B cell (primary cell): Measurements from ENCODE around the gene GABRR2. TPM values are rescaled to one million over a fixed set of nuclear protein-coding genes. Genes with fewer than 3 reads are reported as not detected.

Source experiments
- ATAC-seq: fragments of 200-7000 bp; cut with Tn5 transposase; one replicate; pipeline ENCODE4 v1.10.0; 2021; ENCODE audit warnings: low read depth, mild to moderate bottlenecking, moderate number of reproducible peaks, moderate library complexity
- CTCF ChIA-PET: fragments of 350-600 bp; sonication (Branson Sonifier 250); formaldehyde crosslinking; loops from one replicate; lab custom pipeline; 2021; ENCODE audit warnings: antibody characterized with exemption, inconsistent platforms; lab: Charles Lee
- POLR2A ChIA-PET: fragments of 350-600 bp; sonication (Branson Sonifier 250); formaldehyde crosslinking; loops from one replicate; lab custom pipeline; 2021; ENCODE audit warnings: antibody characterized with exemption; lab: Charles Lee
- DNase-seq: peaks from one replicate; pipeline ENCODE4 v3.0.0; 2013
- H2AFZ ChIP-seq: 2 replicates; pipeline ENCODE4 v1.6.1; 2012; ENCODE audit warnings: mild to moderate bottlenecking, low read depth, low read length; ENCODE audit not compliant: insufficient read depth, poor library complexity, severe bottlenecking
- H3K27ac ChIP-seq, 2 donors: 1 replicate in 1 of 2; 2 replicates in 1 of 2; pipeline ENCODE4 v1.5.1; 2012 to 2013; ENCODE audit warnings: low read length in 2 of 2, mild to moderate bottlenecking in 2 of 2, moderate library complexity in 1 of 2
- H3K27me3 ChIP-seq, 4 experiments: fragments of 200-600 bp in 1 of 4; sonication (generic) in 1 of 4; replicated peaks in 1 of 4; 1 replicate in 2 of 4; 2 replicates in 2 of 4; pipeline versions ENCODE4 v1.6.1 to v1.7.0; 2013 to 2016; ENCODE audit warnings: low read length in 3 of 4, mild to moderate bottlenecking in 2 of 4, mixed read lengths in 1 of 4, moderate library complexity in 1 of 4; ENCODE audit not compliant: insufficient read depth in 4 of 4, control insufficient read depth in 3 of 4; ENCODE audit errors: control extremely low read depth in 1 of 4
- H3K36me3 ChIP-seq, 2 experiments: replicated peaks in 1 of 2; 1 replicate in 1 of 2; 2 replicates in 1 of 2; pipeline versions ENCODE4 v1.6.1 to v1.7.1; 2013; ENCODE audit warnings: low read length in 1 of 2; ENCODE audit not compliant: insufficient read depth in 2 of 2, control insufficient read depth in 1 of 2; ENCODE audit errors: control extremely low read depth in 1 of 2, extremely low read depth in 1 of 2
- H3K4me1 ChIP-seq, 2 donors: fragments of 200-600 bp in 1 of 2; sonication (generic) in 1 of 2; 1 replicate in 1 of 2; 2 replicates in 1 of 2; pipeline versions ENCODE4 v1.5.1 to v1.6.1; 2013 to 2017; ENCODE audit warnings: low read length in 2 of 2; ENCODE audit not compliant: control insufficient read depth in 2 of 2, insufficient read depth in 2 of 2
- H3K4me2 ChIP-seq: replicated peaks from 2 replicates; pipeline ENCODE3; 2012; ENCODE audit warnings: mild to moderate bottlenecking, low read depth, low read length; ENCODE audit not compliant: poor library complexity, severe bottlenecking
- H3K4me3 ChIP-seq, 5 experiments: fragments of 200-600 bp in 1 of 5; sonication (generic) in 1 of 5; 1 replicate in 3 of 5; 2 replicates in 2 of 5; pipeline versions ENCODE4 v1.5.1 to v1.7.0; 2011 to 2016; ENCODE audit warnings: low read length in 4 of 5, mild to moderate bottlenecking in 4 of 5, low read depth in 2 of 5, control low read depth in 1 of 5, moderate library complexity in 1 of 5; ENCODE audit not compliant: insufficient read depth in 1 of 5; ENCODE audit errors: control extremely low read depth in 1 of 5, extremely low read depth in 1 of 5
- H3K79me2 ChIP-seq: fragments of 200-600 bp; sonication (generic); one replicate; pipeline ENCODE4 v1.6.0; 2016; ENCODE audit warnings: low read length; ENCODE audit not compliant: control insufficient read depth, insufficient read depth
- H3K9ac ChIP-seq: fragments of 200-600 bp; sonication (generic); 2 replicates; pipeline ENCODE4 v1.6.1; 2017; ENCODE audit warnings: mild to moderate bottlenecking, low read length, moderate library complexity
- H3K9me3 ChIP-seq, 3 donors: one replicate each; pipeline versions ENCODE4 v1.6.1 to v1.7.1; 2013; ENCODE audit warnings: low read length in 2 of 3; ENCODE audit not compliant: control insufficient read depth in 2 of 3, insufficient read depth in 1 of 3; ENCODE audit errors: control extremely low read depth in 1 of 3
- H4K20me1 ChIP-seq: 2 replicates; pipeline ENCODE4 v1.6.0; 2012; ENCODE audit warnings: mild to moderate bottlenecking, low read length; ENCODE audit not compliant: insufficient read depth, control insufficient read depth, poor library complexity, severe bottlenecking
- H3K27ac Mint-ChIP-seq: one replicate; pipeline ENCODE4 v1.8.0; 2021; ENCODE audit warnings: mixed read lengths
- H3K27me3 Mint-ChIP-seq: one replicate; pipeline ENCODE4 v1.8.0; 2021; ENCODE audit warnings: mixed read lengths
- H3K4me1 Mint-ChIP-seq: one replicate; pipeline ENCODE4 v1.8.0; 2021; ENCODE audit warnings: mixed read lengths
- H3K4me3 Mint-ChIP-seq: one replicate; pipeline ENCODE4 v1.8.0; 2021; ENCODE audit warnings: mixed read lengths
- H3K9me3 Mint-ChIP-seq: one replicate; pipeline ENCODE4 v1.8.0; 2022; ENCODE audit warnings: mixed read lengths; ENCODE audit not compliant: insufficient read depth
- CTCF ChIP-seq: fragments of 200-600 bp; IDR thresholded peaks from one replicate; pipeline ENCODE4 v1.8.0; 2022; ENCODE audit warnings: antibody characterized with exemption, mild to moderate bottlenecking
- EZH2 ChIP-seq: IDR thresholded peaks from 2 replicates; pipeline ENCODE4 v1.6.1; 2012; ENCODE audit warnings: borderline replicate concordance, low read depth, mild to moderate bottlenecking, moderate library complexity, low read length; ENCODE audit not compliant: insufficient read depth, poor library complexity, severe bottlenecking
- WGBS: methylation state at CpG from one replicate; pipeline ENCODE4 v1.1.5; 2013; ENCODE audit warnings: missing lambda C conversion rate; ENCODE audit not compliant: insufficient coverage; 5-methylcytosine and 5-hydroxymethylcytosine counted together
- intact Hi-C: fragments of 100-400 bp; cut with micrococcal nuclease; formaldehyde crosslinking; loops from one replicate; pipeline ENCODE4 v1.10.0; 2022
- polyA plus RNA-seq: library from polyadenylated mRNA; depleted of rRNA; stranded (reverse); fragments of >200 nt; gene quantifications from 2 replicates; pipeline ENCODE4 v1.2.3, GENCODE V29; 2012
- total RNA-seq, 2 donors: library from RNA; stranded (reverse); fragments of 120-200 nt in 1 of 2; gene quantifications; 1 replicate in 1 of 2; 2 replicates in 1 of 2; pipeline versions ENCODE4 v1.2.3 to v1.2.4, GENCODE V29; 2013 to 2022

Gene GABRR2
- total and polyA plus RNA-seq, 2 donors (not counting 1 experiment from before 2014, with no cell fraction given): 0.59 to 4.7 TPM

GRCh38 chr6:89221129-89221528, 94.0 kb downstream of the GABRR2 start:
- WGBS: 3% methylated on average over 2 of the region's 3 CpGs
- no peak for DNase-seq
- peaks cover 16% of the 10 kb centered on the region for H3K27me3 Mint-ChIP-seq
- TF ChIP-seq EZH2: no peak
- no peak overlapping the region for H3K4me3 ChIP-seq
- no peak overlapping the region for H3K27ac Mint-ChIP-seq
- peaks cover 0 to 7% (median 0%) of the 10 kb centered on the region in 4 experiments for H3K27me3 ChIP-seq
- no peaks in the 10 kb centered on the region for H3K9me3 ChIP-seq
- no peak overlapping the region for H2AFZ ChIP-seq
- POLR2A ChIA-PET: no interaction called here
- CTCF ChIA-PET: no interaction called here
- H3K9me3 Mint-ChIP-seq: peaks cover 2% of the 10 kb centered on the region
- no peak overlapping the region for H3K4me2 ChIP-seq
- no peak overlapping the region for H3K9ac ChIP-seq
- H3K79me2 ChIP-seq: no peaks in the 10 kb centered on the region
- H3K4me1 ChIP-seq: no peaks in the 10 kb centered on the region
- no peaks in the 10 kb centered on the region for H3K36me3 ChIP-seq
- ATAC-seq: no peak
- H3K4me1 Mint-ChIP-seq: no peaks in the 10 kb centered on the region
- intact Hi-C loops: no loop called here
- no peak overlapping the region for H3K27ac ChIP-seq
- no peaks in the 10 kb centered on the region for H4K20me1 ChIP-seq
- no peak overlapping the region for H3K4me3 Mint-ChIP-seq

GRCh38 chr6:89217299-89217910, 97.7 kb downstream of the GABRR2 start, which contains the start of gene GABRR1:
GABRR1 (minus strand) TSS chr6:89217358; CDS start chr6:89217322, 36 bp downstream.
- POLR2A ChIA-PET: no interaction called here
- no peak within 1 kb of the TSS for H3K27ac Mint-ChIP-seq
- Histone ChIP-seq H3K4me2 (no peak within 1 kb of the TSS), H3K4me1 (no peaks in the 10 kb centered on the region), H2AFZ (no peak within 1 kb of the TSS), H3K27me3 (peaks cover 0 to 7% (median 1%) of the 10 kb centered on the region in 4 experiments), H3K36me3 (no peaks in the 10 kb centered on the region), H3K4me3 (no peak within 1 kb of the TSS), H4K20me1 (no peaks in the 10 kb centered on the region), H3K9ac (no peak within 1 kb of the TSS), H3K79me2 (no peaks in the 10 kb centered on the region), H3K27ac (no peak within 1 kb of the TSS), H3K9me3 (peaks cover 0 to 2% (median 0%) of the 10 kb centered on the region in 3 donors)
- ATAC-seq (no peak), DNase-seq (no peak)
- intact Hi-C loops: no loop called here
- 21% methylated on average over 6 of the region's 10 CpGs for WGBS
- CTCF ChIA-PET: no interaction called here
- peaks cover 32% of the 10 kb centered on the region for H3K27me3 Mint-ChIP-seq
- no peaks in the 10 kb centered on the region for H3K9me3 Mint-ChIP-seq
- TF ChIP-seq CTCF (no peak), EZH2 (no peak)
- no peak within 1 kb of the TSS for H3K4me3 Mint-ChIP-seq
- no peaks in the 10 kb centered on the region for H3K4me1 Mint-ChIP-seq
